ENCODE results near the gene SCUBE3. TPM values are rescaled to one million over a fixed set of nuclear protein-coding genes. Genes with fewer than 3 reads are reported as not detected.

The SCUBE3 gene
- total and polyA plus RNA-seq, 2 experiments from 2014 or later = 0.39 to 1.1 TPM

DNA sequence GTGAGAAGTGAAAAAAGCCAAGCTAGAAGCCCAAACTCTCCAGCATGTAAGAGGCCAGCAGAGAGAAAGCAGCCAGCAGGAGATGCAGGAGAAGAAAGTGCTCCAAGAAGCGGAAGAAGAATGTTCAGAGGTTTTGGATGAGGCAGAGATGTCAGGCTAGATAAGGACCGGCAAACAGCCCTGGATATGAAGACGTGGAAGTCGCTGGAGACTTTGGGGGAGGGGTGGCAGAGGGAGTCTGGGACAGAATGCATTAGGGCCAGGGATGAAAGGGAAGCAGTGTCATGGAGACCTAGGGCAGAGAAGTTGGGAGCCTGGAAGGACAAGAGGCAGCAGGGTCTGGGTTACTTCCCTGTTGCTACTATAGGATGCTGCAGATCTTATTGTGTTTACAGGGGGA lies 5.3 kb upstream of the SCUBE3 start:
- Mint-ChIP-seq H3K4me3 (no peak overlapping the region), H3K9me3 (no peaks in the 10 kb centered on the region; the same call in 2 of the 3 replicates), H3K27me3 (ENCODE audit: insufficient read depth, low read depth, poor library complexity) (peaks cover 45% of the 10 kb centered on the region), H3K27ac (no peak overlapping the region), H3K36me3 (ENCODE audit: low read depth) (no peaks in the 10 kb centered on the region), H3K4me1 (peaks cover 8% of the 10 kb centered on the region)
- TF ChIP-seq CREB1 (CRISPR knock-in tag; IDR thresholded peaks at IDR 0.05; ENCODE audit: low read depth) = no peak
- no peak for TF ChIP-seq ZNF114 (CRISPR knock-in tag; IDR thresholded peaks at IDR 0.05)
- no peak for TF ChIP-seq CTCF (conservative IDR thresholded peaks at IDR 0.05; ENCODE audit: low read depth in 2 of 2)
- TF ChIP-seq JUNB (IDR thresholded peaks at IDR 0.05; ENCODE audit: unreplicated experiment) = no peak
- TF ChIP-seq EZH2 (IDR thresholded peaks at IDR 0.05; ENCODE audit: low read depth, unreplicated experiment) = no peak
- no peak for TF ChIP-seq STAT1 (IDR thresholded peaks at IDR 0.05; ENCODE audit: unreplicated experiment)
- TF ChIP-seq ETS1 (IDR thresholded peaks at IDR 0.05) = no peak
- TF ChIP-seq EZH2phosphoT487 (IDR thresholded peaks at IDR 0.05; ENCODE audit: unreplicated experiment) = no peak
- Histone ChIP-seq H3F3A (replicated peaks; ENCODE audit: low read depth) (peaks cover 9% of the 10 kb centered on the region; the same call in 1 of the 2 replicates), H3K79me2 (replicated peaks; ENCODE audit: insufficient read depth) (no peaks in the 10 kb centered on the region), H3K27me3 (ENCODE audit: insufficient read depth) (peaks cover 75% of the 10 kb centered on the region), H4K20me1 (replicated peaks; ENCODE audit: insufficient read depth) (peaks cover 9% of the 10 kb centered on the region), H2AFZ (no peak overlapping the region), H3K36me3 (ENCODE audit: insufficient read depth) (no peaks in the 10 kb centered on the region), H3K4me2 (no peak overlapping the region), H3K27ac (ENCODE audit: low read depth) (no peak overlapping the region), H3K4me1 (ENCODE audit: insufficient read depth) (no peaks in the 10 kb centered on the region), H3K4me3 (no peak overlapping the region), H3K9me2 (ENCODE audit: insufficient read depth) (no peaks in the 10 kb centered on the region)
- ATAC-seq (no peak), DNase-seq (ENCODE audit: low spot score) (no peak)

DNA sequence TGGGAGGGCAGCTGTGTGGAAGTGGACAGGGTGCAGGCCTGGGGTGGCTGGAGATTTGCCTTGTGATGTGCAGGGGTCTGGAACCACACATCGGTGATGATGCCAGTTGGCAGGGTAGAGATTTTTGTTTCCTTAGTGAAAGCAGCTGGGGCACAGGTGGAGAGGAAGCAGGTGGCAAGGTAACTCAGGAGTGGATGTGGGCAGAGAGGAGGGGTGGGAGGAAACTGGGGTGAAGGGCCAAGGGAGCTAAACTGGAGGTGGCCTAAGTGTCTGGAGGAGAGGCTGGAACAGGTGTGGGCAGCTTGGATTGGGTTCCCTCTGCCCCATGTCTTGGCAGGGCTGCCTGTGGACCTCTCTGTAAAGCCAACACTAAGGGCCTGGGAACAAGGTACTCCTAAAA lies 4.7 kb upstream of the SCUBE3 start:
- H3K27me3 ChIP-seq (ENCODE audit: insufficient read depth) = peaks cover 77% of the 10 kb centered on the region
- H3K27me3 Mint-ChIP-seq (ENCODE audit: insufficient read depth, low read depth, poor library complexity) = peaks cover 45% of the 10 kb centered on the region
- no peaks in the 10 kb centered on the region; the same call in 2 of the 3 replicates for H3K9me3 Mint-ChIP-seq
- H3K9me2 ChIP-seq (ENCODE audit: insufficient read depth) = no peaks in the 10 kb centered on the region
- peaks cover 9% of the 10 kb centered on the region; the same call in 1 of the 2 replicates for H3F3A ChIP-seq (replicated peaks; ENCODE audit: low read depth)
- no peaks in the 10 kb centered on the region for H3K36me3 Mint-ChIP-seq (ENCODE audit: low read depth)
- H3K4me2 ChIP-seq = no peak overlapping the region
- no peak overlapping the region for H3K27ac Mint-ChIP-seq
- peaks cover 9% of the 10 kb centered on the region for H4K20me1 ChIP-seq (replicated peaks; ENCODE audit: insufficient read depth)
- no peaks in the 10 kb centered on the region for H3K4me1 ChIP-seq (ENCODE audit: insufficient read depth)
- no peak overlapping the region for H3K27ac ChIP-seq (ENCODE audit: low read depth)
- H3K79me2 ChIP-seq (replicated peaks; ENCODE audit: insufficient read depth) = no peaks in the 10 kb centered on the region
- no peak overlapping the region for H3K4me3 ChIP-seq
- TF ChIP-seq ETS1 (IDR thresholded peaks at IDR 0.05) (no peak), JUNB (IDR thresholded peaks at IDR 0.05; ENCODE audit: unreplicated experiment) (no peak), NANOG (IDR thresholded peaks at IDR 0.05; ENCODE audit: borderline replicate concordance) (no peak), EZH2 (IDR thresholded peaks at IDR 0.05; ENCODE audit: low read depth, unreplicated experiment) (no peak)
- DNase-seq (ENCODE audit: low spot score) (no peak), ATAC-seq (no peak)
- no peak overlapping the region for H3K4me3 Mint-ChIP-seq
- H3K36me3 ChIP-seq (ENCODE audit: insufficient read depth) = no peaks in the 10 kb centered on the region
- H2AFZ ChIP-seq = no peak overlapping the region
- H3K4me1 Mint-ChIP-seq = peaks cover 8% of the 10 kb centered on the region

All from GM23338 (cell line).